Transverse colon (tissue), 4 donors: ENCODE results near the gene CIROP. TPM values are rescaled to one million over a fixed set of nuclear protein-coding genes. Genes with fewer than 3 reads are reported as not detected.

Experiments
- DNase-seq: peaks from one replicate; pipeline ENCODE4 v3.0.0-alpha.2; 2019
- H3K27ac ChIP-seq, 4 donors: fragments of 200-600 bp; sonication (generic); 2 replicates each; pipeline ENCODE4 v1.5.1; 2016 to 2018; ENCODE audit warnings: inconsistent platforms in 4 of 4
- H3K27me3 ChIP-seq: fragments of 200-600 bp; sonication (generic); 2 replicates; pipeline ENCODE4 v1.5.1; 2017; ENCODE audit warnings: inconsistent platforms
- H3K36me3 ChIP-seq, 4 donors: fragments of 200-600 bp; sonication (generic); 2 replicates each; pipeline ENCODE4 v1.5.1; 2017 to 2019; ENCODE audit warnings: inconsistent platforms in 4 of 4
- H3K4me1 ChIP-seq, 4 donors: fragments of 200-600 bp; sonication (generic); 2 replicates each; pipeline ENCODE4 v1.5.1; 2017 to 2020; ENCODE audit warnings: inconsistent platforms in 4 of 4
- H3K4me3 ChIP-seq, 4 donors: fragments of 200-600 bp; sonication (generic); 1 replicate in 1 of 4; 2 replicates in 3 of 4; pipeline versions ENCODE4 v1.5.1 to v1.6.1; 2017 to 2019; ENCODE audit warnings: inconsistent platforms in 4 of 4
- H3K9me3 ChIP-seq, 2 donors: fragments of 200-600 bp; sonication (generic); 2 replicates each; pipeline ENCODE4 v1.5.1; 2017 to 2019; ENCODE audit warnings: inconsistent platforms in 2 of 2
- CTCF ChIP-seq, 5 experiments: fragments of 200-600 bp in 3 of 5; fragments of 450-650 bp in 2 of 5; sonication (generic) in 3 of 5; IDR thresholded peaks; 1 replicate in 2 of 5; 2 replicates in 3 of 5; pipeline ENCODE4 v1.5.1; 2016 to 2017; ENCODE audit warnings: antibody characterized with exemption in 5 of 5, inconsistent platforms in 3 of 5, mild to moderate bottlenecking in 2 of 5, moderate library complexity in 1 of 5
- EP300 ChIP-seq: sonication (generic); formaldehyde crosslinking; IDR thresholded peaks from one replicate; pipeline ENCODE4 v1.6.1; 2017; ENCODE audit warnings: antibody characterized with exemption, low read depth
- POLR2A ChIP-seq: fragments of 450-650 bp; IDR thresholded peaks from one replicate; pipeline ENCODE4 v1.6.1; 2016; ENCODE audit warnings: antibody characterized with exemption, mild to moderate bottlenecking, moderate library complexity
- POLR2AphosphoS5 ChIP-seq, 3 donors: sonication (generic); formaldehyde crosslinking; IDR thresholded peaks; one replicate each; pipeline ENCODE4 v1.6.1; 2016; ENCODE audit warnings: antibody characterized with exemption in 3 of 3
- WGBS, 2 donors: methylation state at CpG; one replicate each; pipeline ENCODE4 v1.1.5; 2018; ENCODE audit warnings: low coverage in 1 of 2; 5-methylcytosine and 5-hydroxymethylcytosine counted together
- in situ Hi-C, 4 donors: fragments of 200-750 bp; cut with MboI; loops; one replicate each; pipeline versions ENCODE4 v1.15.0 to v1.15.1; 2017; ENCODE audit warnings: low sequenced_read_pairs in 3 of 4, low pct_ligation_motif_present in 1 of 4, low pct_unique_long_range_greater_than_20kb in 1 of 4
- intact Hi-C: fragments of 100-400 bp; cut with DNase I; formaldehyde crosslinking; loops from one replicate; pipeline ENCODE4 v1.15.1; 2023; ENCODE audit warnings: low total_unique reads
- total RNA-seq, 4 donors: library from RNA; depleted of rRNA; stranded (reverse); fragments of >200 nt; gene quantifications; one replicate each; pipeline ENCODE4 v1.1.0, GENCODE V29; 2016

The CIROP gene
- total RNA-seq, 4 donors from 2014 or later: not detected

DNA sequence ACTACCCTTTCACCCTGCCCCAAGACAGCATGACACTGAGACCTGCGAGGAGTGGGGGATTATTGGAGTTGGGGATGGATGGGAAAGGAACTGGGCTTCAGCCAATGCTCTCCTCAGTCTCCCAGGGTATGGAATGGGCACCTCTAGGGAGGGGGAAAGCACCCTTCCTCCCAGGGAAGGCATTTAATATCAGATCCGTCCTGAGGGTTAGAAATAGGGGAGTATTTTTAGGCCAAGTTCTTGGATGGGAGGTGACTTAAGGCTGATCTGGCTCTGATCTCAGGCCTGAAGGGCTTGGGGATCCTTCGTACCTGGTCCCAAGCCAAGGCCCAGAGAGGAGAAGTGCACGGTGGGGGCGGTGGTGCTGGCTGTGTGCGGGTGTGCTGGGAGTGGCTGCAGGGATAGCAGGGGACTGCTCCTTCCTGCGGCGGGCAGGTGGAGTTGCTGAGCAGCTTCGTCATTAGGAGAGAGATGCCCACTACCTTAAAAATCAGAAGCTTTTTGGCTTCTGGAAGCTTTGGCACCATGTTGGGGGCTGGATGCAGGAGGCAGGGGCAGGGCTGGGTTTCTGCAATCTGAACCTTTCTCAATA is 21.2 kb upstream of the CIROP start:
- H3K27me3 ChIP-seq: no peaks in the 10 kb centered on the region
- H3K36me3 ChIP-seq: no peaks in the 10 kb centered on the region
- intact Hi-C loops (no loop called here), in situ Hi-C loops (no loop called here)
- H3K4me1 ChIP-seq: peaks cover 0 to 13% (median 3%) of the 10 kb centered on the region in 4 donors
- 85% methylated on average over 9 of the region's 9 CpGs; no CpG with 5 or more reads in 1 of the 2 donors for WGBS, 2 donors
- H3K27ac ChIP-seq: no peak overlapping the region
- TF ChIP-seq EP300: no peak
- TF ChIP-seq CTCF (IDR thresholded peaks at IDR 0.05): no peak
- no peak for TF ChIP-seq POLR2A
- TF ChIP-seq POLR2AphosphoS5 (IDR thresholded peaks at IDR 0.05): no peak
- no peaks in the 10 kb centered on the region for H3K9me3 ChIP-seq
- no peak for DNase-seq
- H3K4me3 ChIP-seq: no peak overlapping the region

GRCh38 chr14:23125011-23125410 is 20.2 kb upstream of the CIROP start:
- DNase-seq: no peak
- intact Hi-C loops (no loop called here), in situ Hi-C loops (no loop called here)
- peaks cover 0 to 15% (median 5%) of the 10 kb centered on the region in 4 donors for H3K4me1 ChIP-seq
- no peak overlapping the region for H3K27ac ChIP-seq
- no peak overlapping the region for H3K4me3 ChIP-seq
- no peaks in the 10 kb centered on the region for H3K36me3 ChIP-seq
- no peaks in the 10 kb centered on the region for H3K27me3 ChIP-seq
- 37 to 63% methylated on average over 3 of the region's 3 CpGs for WGBS, 2 donors
- no peak for TF ChIP-seq EP300
- TF ChIP-seq POLR2AphosphoS5 (IDR thresholded peaks at IDR 0.05): no peak
- no peak for TF ChIP-seq POLR2A
- no peak for TF ChIP-seq CTCF (IDR thresholded peaks at IDR 0.05)
- no peaks in the 10 kb centered on the region for H3K9me3 ChIP-seq

GRCh38 chr14:23124337-23124954 is 19.7 kb upstream of the CIROP start:
- no peaks in the 10 kb centered on the region for H3K36me3 ChIP-seq
- peaks cover 0 to 20% (median 5%) of the 10 kb centered on the region in 4 donors for H3K4me1 ChIP-seq
- no peak for DNase-seq
- in situ Hi-C loops: loop anchor here (5.0 to 25.0 kb wide), 3 partner anchors 58 to 163 kb away; partner anchors contain the start of genes HOMEZ (in 3 of the 4) and SLC7A8 (in 1 of the 4)
- TF ChIP-seq POLR2AphosphoS5 (IDR thresholded peaks at IDR 0.05) (no peak), POLR2A (no peak), CTCF (IDR thresholded peaks at IDR 0.05) (no peak), EP300 (no peak)
- H3K27ac ChIP-seq: no peak overlapping the region
- no peaks in the 10 kb centered on the region for H3K9me3 ChIP-seq
- 91% methylated on average over 13 of the region's 13 CpGs; no CpG with 5 or more reads in 1 of the 2 donors for WGBS, 2 donors
- intact Hi-C loops: no loop called here
- H3K4me3 ChIP-seq: no peak overlapping the region
- no peaks in the 10 kb centered on the region for H3K27me3 ChIP-seq

DNA sequence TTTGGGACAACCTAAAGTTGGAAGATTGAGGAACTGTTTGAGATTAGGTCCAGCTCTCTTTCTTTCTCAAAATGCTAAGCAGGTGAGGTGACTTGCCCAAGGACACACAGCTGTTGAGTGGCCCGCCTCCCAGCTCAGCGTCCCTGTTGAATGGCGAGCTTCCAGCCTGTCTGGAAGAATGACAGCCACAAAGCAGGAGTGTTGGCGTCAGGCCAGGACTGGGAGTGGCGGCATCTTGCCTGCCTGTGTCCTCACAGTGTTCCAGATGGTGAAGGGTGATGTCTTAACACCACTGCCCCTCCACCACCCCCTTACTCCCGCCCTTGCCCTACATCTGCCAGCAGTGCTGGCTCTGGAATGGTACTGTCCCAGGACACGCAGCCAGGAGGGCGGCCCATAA is 18.6 kb upstream of the CIROP start:
- no peaks in the 10 kb centered on the region for H3K36me3 ChIP-seq
- no peaks in the 10 kb centered on the region for H3K9me3 ChIP-seq
- in situ Hi-C loops: loop anchor here (5.0 to 25.0 kb wide), 3 partner anchors 59 to 164 kb away; partner anchors contain the start of genes HOMEZ (in 3 of the 4) and SLC7A8 (in 1 of the 4)
- H3K27ac ChIP-seq: no peak overlapping the region
- 48 to 61% methylated on average over 4 to 8 of the region's 8 CpGs for WGBS, 2 donors
- H3K4me1 ChIP-seq: peaks cover 0 to 20% (median 5%) of the 10 kb centered on the region in 4 donors
- intact Hi-C loops: no loop called here
- TF ChIP-seq POLR2AphosphoS5 (IDR thresholded peaks at IDR 0.05) (peak in 2 of 3 donors; percentile 21 to 23), EP300 (no peak), POLR2A (no peak)
- H3K4me3 ChIP-seq: no peak overlapping the region
- peak; percentile 90 for DNase-seq
- no peaks in the 10 kb centered on the region for H3K27me3 ChIP-seq
